ENCODE measurements around the gene SLC24A5. TPM values are rescaled to one million over a fixed set of nuclear protein-coding genes. Genes with fewer than 3 reads are reported as not detected.

SLC24A5 gene
- total RNA-seq, 1 experiment from 2014 or later: not detected

- no peak for TF ChIP-seq ARID4B (CRISPR knock-in tag; IDR thresholded peaks at IDR 0.05; ENCODE audit: borderline replicate concordance)
- no peak for TF ChIP-seq TP53 (CRISPR knock-in tag; IDR thresholded peaks at IDR 0.05)
- TF ChIP-seq TEAD4 (CRISPR knock-in tag; IDR thresholded peaks at IDR 0.05): no peak
Observed at GRCh38 chr15:48085591-48085930, 35.2 kb upstream of the SLC24A5 start (continued).

- CTCF ChIA-PET: interaction anchor here (1.4 to 2.2 kb wide), 4 partner anchors 57 to 614 kb away, joined by 6 to 38 read pairs (median 11); no protein-coding TSS in a partner anchor
- H3K4me3 Mint-ChIP-seq: no peak overlapping the region
- H3K9me3 Mint-ChIP-seq: peaks cover 23% of the 10 kb centered on the region
- no peak for DNase-seq (ENCODE audit: low spot score)
- H3K36me3 Mint-ChIP-seq: peaks cover 14% of the 10 kb centered on the region
- TF ChIP-seq CTCF (IDR thresholded peaks at IDR 0.05) (no peak), PREB (CRISPR knock-in tag; IDR thresholded peaks at IDR 0.05; ENCODE audit: borderline replicate concordance) (no peak), ZNF138 (CRISPR knock-in tag; conservative IDR thresholded peaks at IDR 0.05) (no peak), GRHL2 (CRISPR knock-in tag; IDR thresholded peaks at IDR 0.05; ENCODE audit: insufficient replicate concordance, severe bottlenecking) (no peak), NFE2L1 (CRISPR knock-in tag; IDR thresholded peaks at IDR 0.05) (no peak), ATF2 (CRISPR knock-in tag; IDR thresholded peaks at IDR 0.05; ENCODE audit: borderline replicate concordance, low read depth) (no peak), TEAD4 (CRISPR knock-in tag; IDR thresholded peaks at IDR 0.05) (no peak), SOX15 (CRISPR knock-in tag; IDR thresholded peaks at IDR 0.05) (no peak)
- POLR2A ChIA-PET: no interaction called here
- no peak overlapping the region for H3K27ac Mint-ChIP-seq
- H3K4me1 Mint-ChIP-seq: peaks cover 5% of the 10 kb centered on the region
- ATAC-seq: no peak
- no peaks in the 10 kb centered on the region; the same call in 1 of the 2 replicates for H3K27me3 Mint-ChIP-seq (ENCODE audit: low read depth)
Observed at GRCh38 chr15:48086133-48086532, 34.7 kb upstream of the SLC24A5 start.

GRCh38 chr15:48086576-48086975 is 34.2 kb upstream of the SLC24A5 start:
- ChIA-PET CTCF (no interaction called here), POLR2A (no interaction called here)
- H3K27ac Mint-ChIP-seq: no peak overlapping the region
- H3K4me3 Mint-ChIP-seq: no peak overlapping the region
- H3K27me3 Mint-ChIP-seq (ENCODE audit: low read depth): no peaks in the 10 kb centered on the region; the same call in 1 of the 2 replicates
- H3K4me1 Mint-ChIP-seq: peaks cover 5% of the 10 kb centered on the region
- DNase-seq (ENCODE audit: low spot score): no peak
- H3K9me3 Mint-ChIP-seq: peaks cover 23% of the 10 kb centered on the region
- ATAC-seq: no peak
- peaks cover 14% of the 10 kb centered on the region for H3K36me3 Mint-ChIP-seq
- TF ChIP-seq ZSCAN18 (CRISPR knock-in tag; IDR thresholded peaks at IDR 0.05) (no peak), E2F5 (CRISPR knock-in tag; IDR thresholded peaks at IDR 0.05) (no peak), TP53 (CRISPR knock-in tag; IDR thresholded peaks at IDR 0.05) (no peak), USF2 (CRISPR knock-in tag; IDR thresholded peaks at IDR 0.05) (no peak), SMAD4 (CRISPR knock-in tag; IDR thresholded peaks at IDR 0.05) (no peak), CREB1 (CRISPR knock-in tag; IDR thresholded peaks at IDR 0.05) (no peak), TEAD1 (CRISPR knock-in tag; IDR thresholded peaks at IDR 0.05) (no peak), ERG (CRISPR knock-in tag; IDR thresholded peaks at IDR 0.05) (no peak)

All from WTC11 (cell line).